OCI-LY1 (cell line): ENCODE measurements around the gene ASGR1.

Source experiments
- H2AFZ ChIP-seq: fragments of 200-600 bp; sonication (generic), shearing (Covaris generic); 2 replicates; pipeline ENCODE4 v1.6.0; 2014; ENCODE audit warnings: antibody characterized with exemption, mild to moderate bottlenecking, low read length
- H3F3A ChIP-seq: fragments of 200-600 bp; sonication (generic), shearing (Covaris generic); 2 replicates; pipeline ENCODE4 v1.6.0; 2014; ENCODE audit warnings: mild to moderate bottlenecking, antibody characterized with exemption, low read length, moderate library complexity; ENCODE audit not compliant: insufficient read depth
- H3K27ac ChIP-seq: fragments of 200-600 bp; sonication (generic); 2 replicates; pipeline ENCODE4 v1.5.1; 2014; ENCODE audit warnings: low read length, mixed run types, mild to moderate bottlenecking, low read depth; ENCODE audit not compliant: poor library complexity, severe bottlenecking
- H3K27me3 ChIP-seq: fragments of 200-600 bp; sonication (generic); 2 replicates; pipeline ENCODE4 v1.6.0; 2014; ENCODE audit warnings: antibody characterized with exemption, mild to moderate bottlenecking, low read length, moderate library complexity; ENCODE audit not compliant: insufficient read depth
- H3K36me3 ChIP-seq: fragments of 200-600 bp; sonication (generic); 2 replicates; pipeline ENCODE4 v1.6.1; 2014; ENCODE audit warnings: mild to moderate bottlenecking, antibody characterized with exemption, low read length, moderate library complexity, mixed read lengths; ENCODE audit not compliant: insufficient read depth
- H3K4me1 ChIP-seq: fragments of 200-600 bp; sonication (generic); 2 replicates; pipeline ENCODE4 v1.5.1; 2014; ENCODE audit warnings: mild to moderate bottlenecking, low read length, moderate library complexity; ENCODE audit not compliant: insufficient read depth, severe bottlenecking
- H3K4me2 ChIP-seq: fragments of 200-600 bp; sonication (generic), shearing (Covaris generic); 2 replicates; pipeline ENCODE4 v1.6.1; 2014; ENCODE audit warnings: low read length
- H3K4me3 ChIP-seq: fragments of 200-600 bp; sonication (generic); 2 replicates; pipeline ENCODE4 v1.5.1; 2014; ENCODE audit warnings: low read length, low read depth, mild to moderate bottlenecking, mixed read lengths; ENCODE audit not compliant: poor library complexity, severe bottlenecking
- H3K79me2 ChIP-seq: fragments of 200-600 bp; shearing (Covaris generic); 2 replicates; pipeline ENCODE4 v1.6.1; 2016; ENCODE audit warnings: mixed run types, low read length, mixed read lengths; ENCODE audit not compliant: insufficient read depth
- H3K9ac ChIP-seq: fragments of 200-600 bp; sonication (generic), shearing (Covaris generic); 2 replicates; pipeline ENCODE4 v1.6.1; 2014; ENCODE audit warnings: mild to moderate bottlenecking, low read length, mixed read lengths
- H3K9me2 ChIP-seq: fragments of 200-600 bp; sonication (generic), shearing (Covaris generic); 2 replicates; pipeline ENCODE4 v1.6.1; 2014; ENCODE audit warnings: low read depth, mild to moderate bottlenecking, low read length, mixed read lengths
- H3K9me3 ChIP-seq: fragments of 200-600 bp; shearing (Covaris generic); 2 replicates; pipeline ENCODE4 v1.6.1; 2014; ENCODE audit warnings: low read length, mixed read lengths
- H4K20me1 ChIP-seq: fragments of 200-600 bp; sonication (generic), shearing (Covaris generic); 2 replicates; pipeline ENCODE4 v1.6.0; 2016; ENCODE audit warnings: mild to moderate bottlenecking, low read length; ENCODE audit not compliant: insufficient read depth
- EZH2 ChIP-seq: fragments of 200-600 bp; sonication (generic), shearing (Covaris generic); IDR thresholded peaks from 2 replicates; pipeline ENCODE4 v1.8.0; 2017; ENCODE audit warnings: borderline replicate concordance, mixed run types, mild to moderate bottlenecking, antibody characterized with exemption, low read length, moderate library complexity, mixed read lengths
- TF ChIP-seq, protein P1 (sequence below): fragments of 200-600 bp; sonication (generic), shearing (Covaris generic); IDR thresholded peaks from 2 replicates; pipeline ENCODE4 v1.5.1; 2017; ENCODE audit warnings: mild to moderate bottlenecking, antibody characterized with exemption, low read length, moderate library complexity, mixed read lengths

Gene ASGR1

DNA sequence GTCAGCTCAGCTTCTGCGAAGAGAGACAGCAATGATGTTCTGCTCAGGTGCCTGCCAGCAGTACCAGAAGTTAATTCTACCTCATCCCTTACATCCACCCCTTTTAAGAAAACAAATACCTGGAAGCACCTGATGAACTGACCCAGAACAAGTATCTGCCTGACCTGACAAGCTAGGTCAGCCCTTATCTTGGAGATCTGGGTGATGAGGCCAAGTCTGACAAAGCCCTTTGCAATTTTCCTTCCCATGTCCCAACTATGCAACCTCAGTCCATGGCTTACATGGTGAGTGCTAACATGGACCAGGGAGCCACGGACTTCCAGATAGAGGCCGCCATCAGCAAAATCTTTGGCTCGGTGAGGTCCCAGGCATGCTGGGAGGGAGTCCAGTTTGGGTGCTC is 44.2 kb upstream of the ASGR1 start:
- Histone ChIP-seq H3K9me3 (no peaks in the 10 kb centered on the region), H3K9me2 (no peaks in the 10 kb centered on the region), H2AFZ (no peak overlapping the region), H3K79me2 (no peaks in the 10 kb centered on the region), H3K27ac (no peak overlapping the region), H3F3A (no peaks in the 10 kb centered on the region; the same call in 1 of the 2 replicates), H3K36me3 (peaks cover 70% of the 10 kb centered on the region), H3K4me2 (no peak overlapping the region), H3K4me3 (no peak overlapping the region), H3K4me1 (peaks cover 16% of the 10 kb centered on the region), H4K20me1 (no peaks in the 10 kb centered on the region), H3K9ac (no peak overlapping the region), H3K27me3 (no peaks in the 10 kb centered on the region)
- TF ChIP-seq EZH2 = no peak
- TF ChIP-seq, protein P1, sequence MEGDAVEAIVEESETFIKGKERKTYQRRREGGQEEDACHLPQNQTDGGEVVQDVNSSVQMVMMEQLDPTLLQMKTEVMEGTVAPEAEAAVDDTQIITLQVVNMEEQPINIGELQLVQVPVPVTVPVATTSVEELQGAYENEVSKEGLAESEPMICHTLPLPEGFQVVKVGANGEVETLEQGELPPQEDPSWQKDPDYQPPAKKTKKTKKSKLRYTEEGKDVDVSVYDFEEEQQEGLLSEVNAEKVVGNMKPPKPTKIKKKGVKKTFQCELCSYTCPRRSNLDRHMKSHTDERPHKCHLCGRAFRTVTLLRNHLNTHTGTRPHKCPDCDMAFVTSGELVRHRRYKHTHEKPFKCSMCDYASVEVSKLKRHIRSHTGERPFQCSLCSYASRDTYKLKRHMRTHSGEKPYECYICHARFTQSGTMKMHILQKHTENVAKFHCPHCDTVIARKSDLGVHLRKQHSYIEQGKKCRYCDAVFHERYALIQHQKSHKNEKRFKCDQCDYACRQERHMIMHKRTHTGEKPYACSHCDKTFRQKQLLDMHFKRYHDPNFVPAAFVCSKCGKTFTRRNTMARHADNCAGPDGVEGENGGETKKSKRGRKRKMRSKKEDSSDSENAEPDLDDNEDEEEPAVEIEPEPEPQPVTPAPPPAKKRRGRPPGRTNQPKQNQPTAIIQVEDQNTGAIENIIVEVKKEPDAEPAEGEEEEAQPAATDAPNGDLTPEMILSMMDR = no peak

DNA sequence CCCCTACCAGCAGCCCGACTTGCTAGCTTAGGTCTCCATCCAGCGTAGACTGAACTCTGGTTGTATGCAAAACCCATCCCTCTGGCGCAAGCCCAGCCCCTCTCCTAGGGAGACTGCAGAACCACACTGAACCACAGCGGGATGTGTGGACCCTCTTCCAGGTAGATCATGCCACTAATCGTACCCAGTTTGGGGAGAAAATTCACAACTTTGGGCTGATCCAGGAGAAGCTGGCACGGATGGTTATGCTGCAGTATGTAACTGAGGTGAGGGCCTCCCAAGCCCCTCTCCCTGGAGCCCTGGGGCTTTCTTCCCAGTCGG is 43.8 kb upstream of the ASGR1 start:
- no peak overlapping the region for H3K4me2 ChIP-seq
- H3K9me3 ChIP-seq = no peaks in the 10 kb centered on the region
- H3K27ac ChIP-seq = no peak overlapping the region
- H3K4me3 ChIP-seq = no peak overlapping the region
- H3F3A ChIP-seq = no peaks in the 10 kb centered on the region; the same call in 1 of the 2 replicates
- H2AFZ ChIP-seq = no peak overlapping the region
- no peaks in the 10 kb centered on the region for H3K27me3 ChIP-seq
- peaks cover 18% of the 10 kb centered on the region for H3K4me1 ChIP-seq
- no peaks in the 10 kb centered on the region for H3K79me2 ChIP-seq
- H3K36me3 ChIP-seq = peaks cover 65% of the 10 kb centered on the region
- H3K9ac ChIP-seq = no peak overlapping the region
- no peaks in the 10 kb centered on the region for H3K9me2 ChIP-seq
- TF ChIP-seq EZH2 = no peak
- TF ChIP-seq, protein P1 = no peak
- H4K20me1 ChIP-seq = no peaks in the 10 kb centered on the region

DNA sequence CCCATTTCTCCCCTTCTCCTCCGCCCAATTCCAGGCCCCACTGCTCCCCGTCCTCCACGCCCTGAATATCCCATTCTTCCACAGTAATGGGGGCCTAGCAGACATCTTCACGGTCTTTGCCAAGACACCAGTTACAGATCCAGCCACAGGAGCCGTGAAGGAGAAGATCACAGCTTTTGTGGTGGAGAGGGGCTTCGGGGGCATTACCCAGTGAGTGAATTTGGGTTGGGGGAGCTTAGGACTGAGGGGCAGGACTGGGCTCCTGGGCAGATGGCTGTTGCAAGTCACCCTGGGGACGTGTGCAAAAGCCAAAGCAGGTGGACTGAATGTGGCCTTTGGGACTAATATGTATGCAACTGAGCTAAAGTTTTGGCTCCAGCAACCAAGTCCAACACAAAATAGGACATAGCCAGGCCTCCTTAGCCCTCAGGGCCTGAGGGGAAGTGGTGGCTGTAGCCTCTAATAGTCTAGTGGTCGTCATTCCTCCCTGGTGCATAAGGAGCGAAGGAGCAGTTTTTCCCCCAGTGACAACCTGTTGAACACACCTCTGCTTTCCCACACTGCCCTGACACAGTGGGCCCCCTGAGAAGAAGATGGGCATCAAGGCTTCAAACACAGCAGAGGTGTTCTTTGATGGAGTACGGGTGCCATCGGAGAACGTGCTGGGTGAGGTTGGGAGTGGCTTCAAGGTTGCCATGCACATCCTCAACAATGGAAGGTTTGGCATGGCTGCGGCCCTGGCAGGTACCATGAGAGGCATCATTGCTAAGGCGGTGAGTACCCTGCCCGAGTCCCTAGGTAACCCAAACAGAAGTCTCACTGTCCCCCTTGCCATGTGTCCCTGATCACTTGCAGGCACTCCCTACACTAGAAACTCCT is 43.2 kb upstream of the ASGR1 start:
- H3K27me3 ChIP-seq = no peaks in the 10 kb centered on the region
- H3K36me3 ChIP-seq = peaks cover 59% of the 10 kb centered on the region
- H3K79me2 ChIP-seq = no peaks in the 10 kb centered on the region
- TF ChIP-seq EZH2 = no peak
- TF ChIP-seq, protein P1 = no peak
- no peaks in the 10 kb centered on the region for H3K9me3 ChIP-seq
- H3F3A ChIP-seq = no peaks in the 10 kb centered on the region; the same call in 1 of the 2 replicates
- no peaks in the 10 kb centered on the region for H4K20me1 ChIP-seq
- H2AFZ ChIP-seq = no peak overlapping the region
- H3K9me2 ChIP-seq = no peaks in the 10 kb centered on the region
- no peak overlapping the region for H3K9ac ChIP-seq
- no peak overlapping the region for H3K4me3 ChIP-seq
- H3K4me2 ChIP-seq = no peak overlapping the region
- H3K4me1 ChIP-seq = peaks cover 21% of the 10 kb centered on the region
- peak overlapping the region; percentile 44 for H3K27ac ChIP-seq
